GDM1 (cell line): ENCODE results near the gene PHF10.

Experiments
- DNase-seq: peaks from one replicate; lab custom pipeline; 2025; lab: John Stamatoyannopoulos, UW

Gene PHF10

DNA sequence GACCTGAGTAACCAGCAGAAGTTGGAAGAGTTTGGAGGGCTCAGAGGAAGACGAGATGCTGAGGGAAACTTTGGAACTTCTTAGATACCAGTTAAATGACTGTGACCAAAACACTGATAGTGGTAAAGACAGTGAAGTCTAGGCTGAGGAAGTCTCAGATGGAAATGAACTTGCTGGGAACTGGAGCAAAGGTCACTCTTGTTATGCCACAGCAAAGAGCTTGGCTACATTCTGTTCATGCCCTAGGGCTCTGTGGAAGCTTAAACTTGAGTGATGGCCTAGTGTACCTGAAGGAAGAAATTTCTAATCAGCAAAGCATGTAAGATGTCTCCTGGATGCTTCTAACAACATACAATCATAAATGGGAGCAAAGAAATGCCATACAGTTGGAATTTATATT lies 47.2 kb downstream of the PHF10 start:
- no peak for DNase-seq

DNA sequence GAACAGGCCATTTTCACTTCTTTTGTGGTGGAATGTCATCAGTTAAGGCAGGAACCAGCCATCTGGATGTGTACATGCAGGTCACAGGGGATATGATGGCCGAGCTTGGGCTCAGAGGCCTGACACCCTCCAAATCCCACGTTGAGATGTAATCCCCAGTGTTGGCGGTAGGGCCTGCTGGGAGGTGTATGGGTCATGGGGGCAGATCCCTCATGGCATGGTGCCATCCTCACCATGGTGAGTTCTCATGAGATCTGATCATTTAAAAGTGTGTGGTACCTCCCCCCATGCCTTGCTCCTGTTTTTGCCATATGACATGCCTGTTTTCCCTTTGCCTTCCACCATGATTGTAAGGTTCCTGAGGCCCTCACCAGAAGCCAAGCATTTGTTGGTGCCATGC lies 49.3 kb downstream of the PHF10 start:
- DNase-seq = no peak

DNA sequence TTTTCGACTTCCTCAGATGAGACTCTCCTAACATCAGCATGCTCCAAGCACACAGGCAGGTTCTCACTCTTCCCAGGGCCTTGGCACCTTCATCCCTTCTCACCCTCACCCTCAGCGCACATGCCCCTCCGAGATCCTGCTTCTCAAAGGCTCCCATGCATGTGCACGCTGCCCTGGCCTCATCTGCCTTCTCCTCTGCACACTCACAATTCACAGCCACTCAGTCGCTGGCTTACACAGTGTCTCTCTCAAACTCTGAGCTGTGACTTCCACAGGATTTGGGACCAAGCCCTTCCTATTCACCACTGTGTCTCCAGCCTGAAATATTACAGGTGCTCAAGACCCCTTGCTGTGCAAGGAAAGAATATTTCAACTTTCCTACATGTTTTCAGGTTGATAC lies 52.7 kb downstream of the PHF10 start:
- DNase-seq = no peak

DNA sequence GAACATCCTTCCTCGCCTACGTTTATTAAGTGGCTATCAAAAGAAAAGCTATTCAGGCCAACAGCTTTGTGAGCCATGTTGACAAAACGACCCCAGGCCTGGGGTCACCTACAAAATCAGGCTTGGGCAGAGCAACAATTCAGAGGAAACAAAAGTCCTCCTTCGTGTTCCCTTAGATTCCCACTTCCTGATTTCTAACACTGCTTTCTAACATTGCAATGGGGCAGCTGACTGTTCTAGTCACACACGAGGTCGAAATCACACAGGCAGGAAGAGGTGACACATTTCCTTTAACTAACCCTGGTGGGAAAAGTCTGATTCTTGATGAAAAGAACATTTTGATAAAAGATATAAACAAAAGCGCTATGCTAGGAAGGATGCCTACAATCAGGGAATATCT lies 54.4 kb downstream of the PHF10 start:
- no peak for DNase-seq

DNA sequence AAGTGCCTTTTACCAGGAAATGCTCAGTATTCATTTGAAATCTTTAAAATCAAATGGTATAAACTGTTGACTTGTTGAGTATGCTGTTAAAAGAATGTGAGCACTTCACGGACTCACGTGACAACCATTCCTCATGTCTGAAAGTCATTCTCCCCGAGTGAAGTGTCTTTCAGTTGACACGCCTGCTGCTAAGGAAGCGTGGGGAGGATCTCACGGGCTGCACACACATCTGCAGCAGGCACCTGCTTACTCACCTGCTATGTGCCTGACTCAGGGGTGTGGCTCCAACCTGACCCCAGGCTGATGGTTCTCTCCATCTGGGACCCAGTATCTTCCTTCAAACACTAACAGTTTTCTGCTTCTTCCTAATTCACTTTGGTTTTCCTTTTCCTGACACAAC lies 55.2 kb downstream of the PHF10 start:
- DNase-seq = no peak

DNA sequence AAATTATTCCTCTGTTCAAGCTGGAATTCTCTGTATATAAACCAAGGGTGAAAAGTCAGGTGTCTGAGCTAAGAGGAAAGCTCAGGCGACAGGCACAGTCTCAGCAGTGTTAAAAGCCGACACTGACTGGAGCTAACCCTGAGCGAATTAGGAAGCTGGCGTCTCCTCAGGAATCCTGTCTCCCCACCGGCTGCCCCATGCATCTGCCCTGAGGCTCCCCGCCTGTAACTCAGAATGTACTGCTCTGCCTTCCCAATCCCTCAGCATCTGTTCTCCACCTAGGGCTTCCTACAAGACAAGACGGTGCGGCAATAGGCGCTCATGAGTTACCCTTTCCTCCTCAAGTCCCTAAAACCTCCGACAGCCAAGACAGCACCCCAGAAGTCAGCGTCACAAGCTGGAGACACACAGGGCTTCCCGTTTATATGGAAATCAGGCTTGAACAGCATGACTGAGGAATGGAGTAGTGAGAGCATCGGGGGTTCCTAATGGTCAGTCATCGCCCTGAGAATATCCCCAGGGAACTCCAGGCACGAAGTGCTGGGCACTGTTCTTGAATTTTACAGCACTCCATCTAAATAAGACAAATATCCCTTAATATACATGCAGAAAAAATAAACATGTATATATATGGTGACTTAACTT lies 56.0 kb downstream of the PHF10 start:
- no peak for DNase-seq

DNA sequence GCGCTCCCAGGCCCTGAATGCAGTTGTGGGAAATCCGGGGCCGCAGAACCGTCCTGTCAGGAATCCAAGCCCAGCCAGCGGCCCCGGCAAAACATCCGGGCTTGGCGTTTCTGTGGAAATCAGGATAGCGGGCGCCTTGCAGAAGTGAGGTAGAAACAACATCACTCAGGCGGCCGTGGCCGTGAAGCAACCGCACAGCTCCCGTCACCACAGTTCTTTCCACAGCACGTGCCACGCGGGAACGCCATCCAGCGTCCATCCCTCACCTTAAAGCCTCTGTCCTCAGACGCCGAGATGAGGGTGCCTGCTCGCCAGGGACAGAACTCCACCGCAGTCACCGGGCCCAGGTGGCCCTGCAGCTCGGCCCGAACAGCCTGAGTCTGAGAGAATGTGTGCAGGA lies 56.6 kb downstream of the PHF10 start:
- DNase-seq = no peak

DNA sequence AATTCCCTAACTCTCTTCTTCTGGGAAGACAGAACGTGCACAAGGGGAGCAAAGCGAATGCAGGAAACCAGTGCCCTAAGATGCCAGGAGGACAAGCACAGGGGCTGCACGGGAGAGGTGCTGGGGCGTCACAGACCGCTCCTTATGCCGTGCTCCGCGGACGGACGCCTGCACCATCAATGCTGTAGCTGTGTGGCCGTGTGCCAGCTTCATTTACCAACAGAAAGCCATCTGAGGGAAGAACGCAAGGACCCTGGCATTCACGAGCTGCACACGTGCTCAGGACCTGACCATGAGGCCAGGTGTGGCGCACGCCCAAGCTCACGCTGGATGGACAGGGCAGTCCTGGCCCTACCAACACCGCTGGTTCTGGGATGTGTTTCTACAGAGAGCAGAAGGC lies 57.9 kb downstream of the PHF10 start:
- no peak for DNase-seq

DNA sequence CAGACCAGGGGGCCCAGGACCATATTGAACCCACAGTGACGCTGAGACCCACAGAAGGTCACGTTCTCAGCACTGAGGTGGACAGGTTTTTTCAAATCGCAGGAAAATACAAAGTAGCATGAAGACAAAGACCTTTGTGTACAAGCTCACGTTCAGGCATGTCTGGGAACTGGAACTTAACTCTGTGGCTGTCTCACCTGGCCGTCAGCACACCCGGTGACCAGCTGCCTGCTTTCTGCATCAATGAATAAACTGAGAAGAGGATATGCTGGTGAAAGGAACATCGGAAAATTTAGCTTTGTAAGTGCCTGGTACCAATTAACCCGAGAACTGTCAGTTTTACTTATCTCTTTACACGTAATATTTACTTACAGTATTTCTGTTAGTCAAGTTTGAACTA lies 59.0 kb downstream of the PHF10 start:
- DNase-seq = no peak

DNA sequence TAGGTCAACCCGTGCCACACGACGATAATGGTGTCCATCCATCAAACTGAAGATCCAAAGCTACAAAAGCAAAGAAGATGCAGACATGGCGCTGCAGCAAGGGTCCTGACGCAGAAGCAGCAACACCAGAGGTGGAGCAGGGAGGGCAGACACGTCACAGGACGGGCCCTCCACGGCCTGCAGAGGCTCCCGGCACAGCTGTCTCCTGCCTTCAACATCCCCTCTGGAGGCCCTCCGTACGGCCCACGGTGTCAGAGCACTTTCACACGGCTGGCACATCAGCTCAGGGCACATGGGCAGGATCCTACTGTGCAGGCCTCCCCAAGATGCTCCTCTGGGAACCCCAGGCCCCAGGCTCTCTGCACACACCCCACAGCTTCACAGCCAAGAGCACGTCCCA lies 60.1 kb downstream of the PHF10 start:
- no peak for DNase-seq

DNA sequence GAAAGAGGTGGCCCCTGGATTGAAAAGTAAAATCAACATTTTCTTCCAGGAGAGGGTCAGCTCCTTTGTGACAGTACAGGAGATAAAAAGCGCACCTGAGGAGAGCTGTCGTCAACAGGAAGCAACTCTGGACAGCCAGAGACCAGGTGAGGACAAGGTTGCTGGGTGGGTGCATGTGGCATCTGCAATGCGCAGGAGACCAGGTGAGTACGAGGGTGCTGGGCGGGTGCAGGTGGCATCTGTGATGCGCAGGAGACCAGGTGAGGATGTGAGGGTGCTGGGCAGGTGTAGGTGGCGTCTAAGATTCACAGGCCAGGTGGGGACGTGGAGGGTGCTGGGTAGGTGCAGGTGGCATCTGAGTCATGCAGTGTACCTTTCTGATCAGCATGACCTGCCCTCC lies 60.8 kb downstream of the PHF10 start:
- DNase-seq = no peak

DNA sequence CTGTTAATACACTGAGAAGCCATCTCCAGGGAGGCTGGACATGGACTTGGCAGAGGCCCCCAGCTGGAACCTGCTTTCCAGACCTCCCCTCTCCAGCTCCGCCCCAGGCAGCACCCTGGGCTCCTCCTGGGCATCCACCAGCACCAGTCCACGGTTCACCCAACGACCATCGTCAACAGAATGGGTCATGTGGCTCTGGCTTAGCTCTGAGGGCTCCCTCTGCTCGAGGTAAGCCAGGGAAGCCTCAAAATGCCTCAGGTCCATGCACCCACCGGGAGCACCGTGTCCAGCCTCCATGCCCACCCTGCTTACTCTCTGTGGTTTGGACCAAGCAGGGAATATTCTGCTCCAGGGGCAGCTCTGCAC lies 62.9 kb downstream of the PHF10 start:
- no peak for DNase-seq

DNA sequence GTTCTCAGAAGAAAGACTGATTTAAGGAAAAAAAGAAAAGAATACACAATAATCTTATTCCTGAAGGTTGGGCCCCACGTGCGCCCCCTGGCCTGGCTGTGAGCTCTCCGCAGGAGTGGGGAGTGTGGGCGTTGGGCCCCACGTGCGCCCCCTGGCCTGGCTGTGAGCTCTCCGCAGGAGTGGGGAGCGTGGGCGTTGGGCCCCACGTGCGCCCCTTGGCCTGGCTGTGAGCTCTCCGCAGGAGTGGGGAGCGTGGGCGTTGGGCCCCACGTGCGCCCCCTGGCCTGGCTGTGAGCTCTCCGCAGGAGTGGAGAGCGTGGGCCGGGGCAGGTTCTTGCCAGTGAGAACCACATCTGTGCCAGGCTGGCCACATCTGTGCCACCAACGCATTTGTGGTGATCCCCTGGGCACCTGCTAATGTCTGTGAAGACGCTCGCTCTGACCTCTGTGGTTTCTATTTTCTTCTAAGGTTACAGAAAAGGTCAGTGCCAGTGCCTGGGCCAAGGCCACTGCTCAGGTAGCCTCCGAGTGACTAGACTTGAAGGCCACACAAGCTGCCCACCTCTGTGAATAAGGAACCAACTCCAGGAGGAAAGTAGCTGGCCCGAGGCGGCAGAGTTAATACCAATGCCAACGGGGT lies 63.4 kb downstream of the PHF10 start:
- no peak for DNase-seq

DNA sequence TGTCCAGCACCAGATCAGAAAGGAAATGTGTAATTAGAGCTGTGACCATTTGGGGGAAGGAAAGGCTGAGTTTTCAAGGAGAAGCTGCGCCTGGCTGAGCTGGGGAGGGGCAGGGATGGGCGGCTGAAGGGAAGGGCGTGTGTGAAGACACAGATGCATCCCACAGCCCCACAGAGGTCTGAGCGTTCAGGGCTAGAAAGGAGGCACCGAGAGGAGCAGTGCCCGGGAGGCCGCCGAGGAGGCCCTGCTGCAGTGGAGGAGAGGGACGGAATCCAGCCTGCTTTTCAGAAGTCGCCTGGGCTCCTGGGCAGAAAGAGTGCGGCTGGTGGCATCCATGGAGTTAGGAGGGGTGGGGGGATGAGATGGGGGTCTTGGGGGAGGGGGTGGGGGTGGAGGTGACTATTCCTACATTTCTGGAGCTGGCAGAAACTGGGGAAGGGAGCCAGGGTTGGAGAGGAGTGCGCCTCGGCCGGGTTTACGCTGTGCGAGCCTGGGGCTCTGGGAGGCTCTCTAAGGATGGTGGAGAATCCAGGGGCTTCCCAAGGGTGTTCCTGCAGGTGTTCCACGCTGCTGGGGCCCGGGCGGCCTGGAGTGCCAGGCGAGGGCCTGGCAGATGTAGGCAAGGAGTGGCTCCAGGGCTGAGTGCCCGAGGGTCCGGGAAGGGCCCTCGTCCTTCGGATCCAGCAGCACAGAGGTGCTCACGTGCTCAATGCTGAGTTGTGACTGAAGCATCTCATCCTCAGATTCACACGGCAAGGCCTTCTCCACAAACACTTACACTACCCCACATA lies 64.3 kb downstream of the PHF10 start:
- no peak for DNase-seq

DNA sequence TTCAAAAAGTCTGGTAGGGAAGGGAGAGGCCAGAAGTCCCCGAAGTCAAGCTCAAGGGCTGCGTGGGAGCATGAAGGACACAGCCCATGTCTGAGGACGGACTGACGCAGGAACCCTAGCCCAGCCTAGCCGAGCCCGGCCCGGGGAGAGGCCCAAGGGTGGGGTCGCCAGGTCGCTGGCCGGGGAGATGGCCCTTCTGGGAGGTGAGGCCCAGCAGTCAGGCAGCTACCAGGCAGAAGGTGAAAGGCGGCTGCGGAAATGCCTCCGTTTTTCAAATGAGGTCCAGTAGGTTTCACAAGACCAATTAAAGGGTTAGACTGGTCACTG lies 67.1 kb downstream of the PHF10 start:
- no peak for DNase-seq

DNA sequence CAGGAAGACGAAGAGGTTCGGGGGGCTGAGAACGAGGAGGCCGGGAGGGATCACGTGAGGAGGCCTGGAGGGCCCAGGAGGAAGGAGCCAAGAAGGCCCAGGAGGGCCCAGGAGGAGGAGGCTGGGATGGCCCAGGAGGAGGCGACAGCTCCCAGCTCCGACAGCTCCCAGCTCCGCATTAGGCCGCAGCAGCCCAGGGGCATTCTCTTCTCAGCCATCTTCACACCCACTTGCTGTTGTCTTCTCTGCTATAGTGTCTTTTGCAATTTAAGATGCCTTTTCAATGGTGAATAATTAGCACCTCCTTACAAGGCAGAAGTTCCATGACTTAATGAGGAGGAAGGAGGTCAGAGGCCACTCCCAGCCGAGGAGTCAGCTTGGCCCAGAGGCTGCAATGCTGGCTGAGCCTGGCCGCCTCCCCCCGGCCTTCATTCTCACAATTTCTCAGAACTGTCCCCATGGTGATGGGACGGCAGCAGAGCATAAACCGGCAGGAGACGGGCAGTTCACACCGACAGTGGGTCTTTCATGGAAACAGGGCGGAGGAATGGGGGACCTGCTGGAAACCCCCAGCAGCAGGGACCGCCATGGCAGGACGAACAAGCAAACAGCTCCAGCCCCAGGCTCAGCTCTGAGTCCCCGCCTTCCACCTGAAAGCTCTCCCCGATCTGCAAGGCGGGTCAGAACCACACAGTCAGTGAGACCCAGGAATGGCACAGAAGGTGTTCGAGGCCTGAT lies 67.6 kb downstream of the PHF10 start:
- no peak for DNase-seq

DNA sequence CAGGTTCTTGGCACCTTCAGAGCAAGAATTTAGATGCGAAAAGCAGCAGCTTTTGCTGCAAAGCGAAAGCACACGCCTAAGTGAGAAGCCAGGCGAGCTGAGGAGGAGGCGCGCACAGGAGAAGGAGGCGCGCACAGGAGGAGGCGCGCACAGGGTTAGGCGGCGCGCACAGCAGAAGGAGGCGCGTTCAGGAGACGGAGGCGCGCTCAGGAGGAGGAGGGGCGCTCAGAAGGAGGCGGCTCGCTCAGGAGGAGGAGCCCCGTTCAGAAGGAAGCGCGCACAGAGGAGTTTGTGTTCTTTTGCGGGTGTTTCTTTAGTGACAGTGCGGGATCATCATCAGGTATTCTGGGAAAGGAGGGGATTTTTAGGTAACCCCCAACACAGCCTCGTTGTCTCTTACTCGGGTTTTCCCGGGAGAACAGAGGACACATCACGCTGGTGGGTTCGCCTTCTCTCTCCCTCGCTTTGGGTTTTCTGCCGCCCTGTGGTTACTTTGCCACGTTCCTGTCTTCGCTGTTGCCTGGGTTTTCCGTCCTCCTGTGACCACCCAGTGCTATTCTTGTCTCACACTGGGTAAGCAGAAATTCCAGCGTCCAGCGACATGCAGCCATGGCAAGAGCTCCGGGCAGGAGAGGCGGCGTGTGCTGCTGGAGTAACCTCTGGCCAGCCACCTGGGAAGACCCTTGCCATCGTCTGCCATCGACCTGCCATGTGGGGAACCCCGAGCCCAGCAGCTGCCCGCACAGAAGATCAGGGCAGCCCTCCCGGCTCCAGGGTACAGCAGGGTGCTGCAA lies 69.5 kb downstream of the PHF10 start:
- peak; percentile 39 for DNase-seq
